ENCODE data around the gene REEP2. TPM values are rescaled to one million over a fixed set of nuclear protein-coding genes. Genes with fewer than 3 reads are reported as not detected.

Gene REEP2
- polyA plus RNA-seq, 1 of the 3 experiments (the other 2 are of a cell fraction), result 31.2 TPM

GRCh38 chr5:138448481-138449398 is 9.9 kb downstream of the REEP2 start:
- Histone ChIP-seq H3K27ac (ENCODE audit: low read depth in 2 of 2, low read length in 1 of 2) (no peak overlapping the region; a peak in 1 of 4 replicates), H3K9ac (no peak overlapping the region), H3K79me2 (ENCODE audit: insufficient read depth) (no peaks in the 10 kb centered on the region), H3K4me3 (ENCODE audit: low read depth in 2 of 2, low read length in 1 of 2) (no peak overlapping the region), H3K4me2 (peak overlapping the region; percentile 61; the same call in 1 of the 2 replicates), H3K9me2 (no peaks in the 10 kb centered on the region), H3K27me3 (ENCODE audit: insufficient read depth) (no peaks in the 10 kb centered on the region), H2AFZ (ENCODE audit: low read depth) (no peak overlapping the region), H4K20me1 (ENCODE audit: insufficient read depth) (no peaks in the 10 kb centered on the region), H3F3A (replicated peaks; ENCODE audit: insufficient read depth) (no peaks in the 10 kb centered on the region), H3K9me3 (no peaks in the 10 kb centered on the region), H3K4me1 (ENCODE audit: control insufficient read depth in 1 of 2, insufficient read depth in 2 of 2, low read depth in 1 of 2, low read length in 1 of 2) (peaks cover 13 to 19% of the 10 kb centered on the region in 2 experiments; a peak in 3 of 4 replicates), H3K36me3 (replicated peaks in 1 of 2; ENCODE audit: control insufficient read depth in 1 of 2, insufficient read depth in 2 of 2, low read length in 1 of 2) (no peaks in the 10 kb centered on the region)
- ChIA-PET POLR2A (interaction anchor here (1.1 to 3.7 kb wide), 5 partner anchors 10 to 94 kb away, joined by 3 to 20 read pairs (median 6); partner anchors contain the start of genes EGR1, ETF1 and REEP2), CTCF (interaction anchor here (0.7 to 6.1 kb wide), 33 partner anchors 10 to 377 kb away, joined by 3 to 167 read pairs (median 5); partner anchors contain the start of genes EGR1, ETF1, KDM3B and REEP2)
- 73% methylated on average over 9 of the region's 9 CpGs for WGBS (ENCODE audit: low lambda C conversion rate)
- DNase-seq, result peak; percentile 62
- TF ChIP-seq RFX5 (IDR thresholded peaks at IDR 0.05; ENCODE audit: low read length) (no peak), EZH2phosphoT487 (IDR thresholded peaks at IDR 0.05; ENCODE audit: borderline replicate concordance, low read depth) (no peak)

DNA sequence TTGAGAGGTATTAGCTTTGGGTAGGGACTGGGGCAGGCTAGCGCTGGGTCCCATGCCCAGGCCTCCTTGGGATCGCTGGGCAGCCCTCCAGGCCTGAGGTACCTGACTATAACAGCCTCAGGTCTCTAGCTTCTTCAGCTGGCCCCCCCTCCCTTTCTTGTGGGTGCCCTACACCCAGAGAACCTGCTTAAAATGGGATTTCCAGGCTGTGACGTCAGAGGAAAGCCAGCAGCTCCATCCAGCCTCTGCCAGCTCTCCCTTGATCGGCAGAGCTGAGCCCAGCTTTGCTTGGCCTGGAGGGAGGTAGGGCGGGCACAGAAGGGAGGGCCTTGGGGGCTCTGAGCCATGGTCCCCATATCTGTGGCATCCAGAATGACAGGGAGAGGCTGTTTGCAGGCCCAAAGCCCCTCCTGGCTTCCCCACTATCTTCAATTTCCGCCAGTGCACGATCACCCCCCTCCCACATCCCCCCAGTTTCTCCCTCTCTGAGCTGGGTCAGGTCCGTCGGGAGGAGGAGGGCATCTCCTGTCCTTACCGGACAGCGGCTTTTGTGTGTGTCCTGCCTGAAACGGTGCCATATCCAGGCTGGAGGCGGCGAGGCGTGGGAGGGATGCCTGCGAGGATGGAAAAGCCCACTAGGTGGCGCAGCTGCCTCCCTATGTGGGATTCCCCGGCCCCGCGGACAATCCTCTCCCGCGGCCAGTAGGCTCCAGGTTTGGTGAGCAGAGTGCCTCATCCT is 10.8 kb downstream of the REEP2 start:
- Histone ChIP-seq H3K36me3 (replicated peaks in 1 of 2; ENCODE audit: control insufficient read depth in 1 of 2, insufficient read depth in 2 of 2, low read length in 1 of 2) (no peaks in the 10 kb centered on the region), H3K9ac (no peak overlapping the region; the same call in 1 of the 2 replicates), H3K79me2 (ENCODE audit: insufficient read depth) (no peaks in the 10 kb centered on the region), H3K9me2 (no peaks in the 10 kb centered on the region), H4K20me1 (ENCODE audit: insufficient read depth) (no peaks in the 10 kb centered on the region), H3F3A (replicated peaks; ENCODE audit: insufficient read depth) (no peaks in the 10 kb centered on the region), H3K4me3 (ENCODE audit: low read depth in 2 of 2, low read length in 1 of 2) (peak overlapping the region in 1 of 2 experiments; percentile 34; a peak in 1 of 4 replicates), H3K27me3 (ENCODE audit: insufficient read depth) (no peaks in the 10 kb centered on the region), H3K4me2 (peak overlapping the region; percentile 61; the same call in 1 of the 2 replicates), H2AFZ (ENCODE audit: low read depth) (peak overlapping the region; percentile 82), H3K9me3 (no peaks in the 10 kb centered on the region), H3K27ac (ENCODE audit: low read depth in 2 of 2, low read length in 1 of 2) (peak overlapping the region in 1 of 2 experiments; percentile 8; a peak in 1 of 4 replicates), H3K4me1 (ENCODE audit: control insufficient read depth in 1 of 2, insufficient read depth in 2 of 2, low read depth in 1 of 2, low read length in 1 of 2) (peaks cover 13 to 19% of the 10 kb centered on the region in 2 experiments; a peak in 3 of 4 replicates)
- WGBS (ENCODE audit: low lambda C conversion rate), result 25% methylated on average over 11 of the region's 22 CpGs
- ChIA-PET CTCF (interaction anchor here (0.7 to 6.1 kb wide), 42 partner anchors 11 to 1516 kb away, joined by 3 to 167 read pairs (median 5); partner anchors contain the start of genes EGR1, ETF1, KDM3B and REEP2), POLR2A (interaction anchor here (0.7 to 3.7 kb wide), 5 partner anchors 15 to 110 kb away, joined by 3 to 20 read pairs (median 6); partner anchors contain the start of genes EGR1 and ETF1)
- DNase-seq, result peak; percentile 96
- TF ChIP-seq RXRA (IDR thresholded peaks at IDR 0.05; ENCODE audit: borderline replicate concordance, low read depth), result no peak
- no peak for TF ChIP-seq RFX5 (IDR thresholded peaks at IDR 0.05; ENCODE audit: low read length)
- TF ChIP-seq EZH2phosphoT487 (IDR thresholded peaks at IDR 0.05; ENCODE audit: borderline replicate concordance, low read depth), result no peak
- TF ChIP-seq IRF3 (IDR thresholded peaks at IDR 0.05; ENCODE audit: low read depth, low read length), result no peak
- peak; percentile 68 for TF ChIP-seq CHD2 (IDR thresholded peaks at IDR 0.05; ENCODE audit: low read length, partially characterized antibody)
- peak; percentile 17; the same call in 1 of the 2 replicates for TF ChIP-seq RCOR1 (IDR thresholded peaks at IDR 0.05; ENCODE audit: low read length)
- no peak for TF ChIP-seq SIN3A (IDR thresholded peaks at IDR 0.05; ENCODE audit: borderline replicate concordance, low read depth, low read length)
- no peak for TF ChIP-seq ELF1 (IDR thresholded peaks at IDR 0.05)
- TF ChIP-seq GATA2 (CRISPR knock-in tag; IDR thresholded peaks at IDR 0.05), result no peak
- TF ChIP-seq PBX3 (IDR thresholded peaks at IDR 0.05), result no peak
- no peak for TF ChIP-seq MEF2A (IDR thresholded peaks at IDR 0.05; ENCODE audit: borderline replicate concordance, low read depth)
- TF ChIP-seq POLR2AphosphoS5 (IDR thresholded peaks at IDR 0.05; ENCODE audit: low read depth, low read length), result no peak
- TF ChIP-seq USF1 (IDR thresholded peaks at IDR 0.05; ENCODE audit: borderline replicate concordance, low read depth), result no peak
- no peak for TF ChIP-seq TEAD4 (IDR thresholded peaks at IDR 0.05; ENCODE audit: borderline replicate concordance, insufficient read depth)
- TF ChIP-seq FOXJ3 (CRISPR knock-in tag; IDR thresholded peaks at IDR 0.05), result no peak
- peak; percentile 92 for TF ChIP-seq SMC3 (IDR thresholded peaks at IDR 0.05; ENCODE audit: low read depth, low read length)
- no peak for TF ChIP-seq NFIC (IDR thresholded peaks at IDR 0.05; ENCODE audit: borderline replicate concordance)
- TF ChIP-seq, protein P1, sequence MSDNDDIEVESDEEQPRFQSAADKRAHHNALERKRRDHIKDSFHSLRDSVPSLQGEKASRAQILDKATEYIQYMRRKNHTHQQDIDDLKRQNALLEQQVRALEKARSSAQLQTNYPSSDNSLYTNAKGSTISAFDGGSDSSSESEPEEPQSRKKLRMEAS (IDR thresholded peaks at IDR 0.05; ENCODE audit: low read depth), result peak; percentile 47; the same call in 1 of the 2 replicates
- TF ChIP-seq TCF12 (IDR thresholded peaks at IDR 0.05), result no peak
- TF ChIP-seq FOSL2 (IDR thresholded peaks at IDR 0.05; ENCODE audit: borderline replicate concordance, low read depth), result no peak
- TF ChIP-seq MXI1 (IDR thresholded peaks at IDR 0.05; ENCODE audit: low read depth, low read length), result peak; percentile 66; the same call in 1 of the 2 replicates
